HG03378 (cell line): ENCODE measurements around the gene LRRC4B.
"Not testable (repeated sequence)": the region's sequence is repeated elsewhere in the genome, so short reads cannot be mapped to it uniquely, and the experiment has no call there.

Source experiments
- ATAC-seq: cut with Tn5 transposase; IDR thresholded peaks from one replicate; pipeline ENCODE4 v1.9.1; 2021; ENCODE audit warnings: mild to moderate bottlenecking, moderate library complexity; ENCODE audit not compliant: unreplicated experiment

Gene LRRC4B

GRCh38 chr19:50531171-50531612 is 37.0 kb downstream of the LRRC4B start:
- ATAC-seq, result no peak

GRCh38 chr19:50528052-50528451 is 40.2 kb downstream of the LRRC4B start:
- not testable (repeated sequence) for ATAC-seq

- ATAC-seq, result no peak
These were observed 45.4 kb downstream of the LRRC4B start for GRCh38 chr19:50522881-50523280.

GRCh38 chr19:50520822-50521465 is 47.3 kb downstream of the LRRC4B start:
- no peak for ATAC-seq

- ATAC-seq, result no peak
These were observed 49.1 kb downstream of the LRRC4B start for GRCh38 chr19:50519006-50519575.

GRCh38 chr19:50518091-50519005 is 49.9 kb downstream of the LRRC4B start:
- no peak for ATAC-seq

GRCh38 chr19:50517704-50518075 is 50.5 kb downstream of the LRRC4B start:
- no peak for ATAC-seq

GRCh38 chr19:50516964-50517703 is 51.1 kb downstream of the LRRC4B start:
- ATAC-seq, result no peak

GRCh38 chr19:50516456-50516855 is 51.8 kb downstream of the LRRC4B start:
- ATAC-seq, result no peak

- no peak for ATAC-seq
These were observed 53.1 kb downstream of the LRRC4B start for GRCh38 chr19:50515168-50515561.

GRCh38 chr19:50514346-50515167 is 53.7 kb downstream of the LRRC4B start:
- ATAC-seq, result no peak

GRCh38 chr19:50513746-50514345 is 54.4 kb downstream of the LRRC4B start, which contains the start of gene ASPDH:
TSS of gene ASPDH (minus strand) at chr19:50513913. CDS start at chr19:50513823, 90 bp downstream.
- no peak for ATAC-seq

- ATAC-seq, result no peak
These were observed 55.1 kb downstream of the LRRC4B start for GRCh38 chr19:50512999-50513745.

- ATAC-seq, result no peak
These were observed 55.9 kb downstream of the LRRC4B start for GRCh38 chr19:50512112-50512998.

- peak; percentile 78 for ATAC-seq
These were observed 57.0 kb downstream of the LRRC4B start, which contains the start of gene JOSD2 for GRCh38 chr19:50511069-50511822. TSS of gene JOSD2 (minus strand) at chr19:50511191. CDS start at chr19:50510431, 760 bp downstream.

- no peak for ATAC-seq
These were observed 57.6 kb downstream of the LRRC4B start for GRCh38 chr19:50510700-50511068.

GRCh38 chr19:50510121-50510670 is 58.0 kb downstream of the LRRC4B start:
- ATAC-seq, result no peak
